ENCODE measurements around the gene CALML5.

The CALML5 gene

DNA sequence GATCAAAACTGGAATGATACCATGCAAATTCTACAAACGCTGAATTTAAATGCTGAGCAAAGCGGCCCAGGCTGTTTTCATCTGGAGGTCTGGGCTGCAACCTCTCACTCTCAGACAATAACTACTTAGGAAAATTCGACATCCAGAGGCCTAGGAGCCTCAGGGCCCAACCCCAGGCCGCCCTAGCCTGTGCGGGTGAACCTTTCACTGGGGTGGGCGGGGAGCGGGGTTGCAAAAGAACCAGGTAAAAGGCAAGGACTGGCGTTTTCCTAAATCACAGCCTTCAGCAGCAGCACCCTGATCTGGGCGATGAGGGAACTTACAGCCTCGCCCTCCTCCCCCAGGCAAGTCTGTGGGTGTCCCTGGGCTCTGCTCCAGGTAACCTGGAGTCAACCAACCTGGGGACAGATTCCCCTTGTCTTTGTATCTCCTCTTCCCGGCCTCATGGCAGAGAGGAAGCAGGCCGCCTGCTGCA, 33.4 kb downstream of the CALML5 start (continued):
- TF ChIP-seq ZNF658 (tag by site-specific recombination; IDR thresholded peaks at IDR 0.05) (no peak), ZNF157 (tag by site-specific recombination; IDR thresholded peaks at IDR 0.05) (no peak)

DNA sequence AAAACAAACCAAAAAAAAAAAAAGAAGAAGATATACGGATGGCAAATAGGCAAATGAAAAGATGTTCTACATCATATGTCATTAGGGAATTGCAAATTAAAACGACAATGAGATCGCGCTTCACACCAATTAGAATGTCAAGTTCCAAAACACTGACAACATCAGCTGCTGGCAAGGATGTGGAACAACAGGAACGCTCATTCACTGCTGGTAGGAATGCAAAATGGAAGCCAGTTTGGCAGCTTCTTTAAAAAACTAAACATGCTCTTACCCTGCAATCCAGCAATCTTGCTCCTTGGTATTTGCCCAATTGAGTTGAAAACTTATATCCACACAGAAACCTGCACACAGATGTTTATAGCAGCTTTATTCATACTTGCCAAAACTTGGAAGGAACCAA, 34.8 kb downstream of the CALML5 start:
- Histone ChIP-seq H3K27ac (ENCODE audit: extremely low read depth, low read depth, low read length) (no peak overlapping the region), H3K36me3 (ENCODE audit: control insufficient read depth in 2 of 2, insufficient read depth in 1 of 2, low read length in 2 of 2) (peaks cover 7 to 22% of the 10 kb centered on the region in 2 experiments; a peak in 2 of 3 replicates), H3K4me3 (ENCODE audit: low read depth, low read length) (no peak overlapping the region), H3K9me3 (ENCODE audit: control insufficient read depth, insufficient read depth, low read depth, low read length) (no peaks in the 10 kb centered on the region), H3K4me1 (ENCODE audit: control insufficient read depth, insufficient read depth, low read length) (no peaks in the 10 kb centered on the region)
- TF ChIP-seq ZNF416 (tag by site-specific recombination; IDR thresholded peaks at IDR 0.05) (no peak), ZNF311 (tag by site-specific recombination; IDR thresholded peaks at IDR 0.05; ENCODE audit: borderline replicate concordance) (no peak), ZSCAN23 (tag by site-specific recombination; IDR thresholded peaks at IDR 0.05) (no peak), ZNF23 (tag by site-specific recombination; IDR thresholded peaks at IDR 0.05; ENCODE audit: borderline replicate concordance) (no peak), ZNF394 (tag by site-specific recombination; IDR thresholded peaks at IDR 0.05; ENCODE audit: borderline replicate concordance) (no peak), ZNF366 (tag by site-specific recombination; conservative IDR thresholded peaks at IDR 0.05) (no peak), ZSCAN30 (tag by site-specific recombination; IDR thresholded peaks at IDR 0.05) (no peak), ZNF2 (tag by site-specific recombination; IDR thresholded peaks at IDR 0.05) (no peak), OSR2 (tag by site-specific recombination; IDR thresholded peaks at IDR 0.05) (no peak), ZBTB48 (tag by site-specific recombination; IDR thresholded peaks at IDR 0.05) (no peak), SETDB1 (IDR thresholded peaks at IDR 0.05; ENCODE audit: insufficient read length, low read length) (no peak), ZNF174 (tag by site-specific recombination; IDR thresholded peaks at IDR 0.05) (no peak), KLF9 (tag by site-specific recombination; IDR thresholded peaks at IDR 0.05; ENCODE audit: low read depth) (no peak), ZNF837 (tag by site-specific recombination; IDR thresholded peaks at IDR 0.05) (no peak), ZNF555 (tag by site-specific recombination; conservative IDR thresholded peaks at IDR 0.05) (no peak), KLF10 (tag by site-specific recombination; IDR thresholded peaks at IDR 0.05) (no peak)
- TF ChIP-seq, protein P1, sequence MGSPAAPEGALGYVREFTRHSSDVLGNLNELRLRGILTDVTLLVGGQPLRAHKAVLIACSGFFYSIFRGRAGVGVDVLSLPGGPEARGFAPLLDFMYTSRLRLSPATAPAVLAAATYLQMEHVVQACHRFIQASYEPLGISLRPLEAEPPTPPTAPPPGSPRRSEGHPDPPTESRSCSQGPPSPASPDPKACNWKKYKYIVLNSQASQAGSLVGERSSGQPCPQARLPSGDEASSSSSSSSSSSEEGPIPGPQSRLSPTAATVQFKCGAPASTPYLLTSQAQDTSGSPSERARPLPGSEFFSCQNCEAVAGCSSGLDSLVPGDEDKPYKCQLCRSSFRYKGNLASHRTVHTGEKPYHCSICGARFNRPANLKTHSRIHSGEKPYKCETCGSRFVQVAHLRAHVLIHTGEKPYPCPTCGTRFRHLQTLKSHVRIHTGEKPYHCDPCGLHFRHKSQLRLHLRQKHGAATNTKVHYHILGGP (tag by site-specific recombination; IDR thresholded peaks at IDR 0.05) = no peak
- TF ChIP-seq, protein P2, sequence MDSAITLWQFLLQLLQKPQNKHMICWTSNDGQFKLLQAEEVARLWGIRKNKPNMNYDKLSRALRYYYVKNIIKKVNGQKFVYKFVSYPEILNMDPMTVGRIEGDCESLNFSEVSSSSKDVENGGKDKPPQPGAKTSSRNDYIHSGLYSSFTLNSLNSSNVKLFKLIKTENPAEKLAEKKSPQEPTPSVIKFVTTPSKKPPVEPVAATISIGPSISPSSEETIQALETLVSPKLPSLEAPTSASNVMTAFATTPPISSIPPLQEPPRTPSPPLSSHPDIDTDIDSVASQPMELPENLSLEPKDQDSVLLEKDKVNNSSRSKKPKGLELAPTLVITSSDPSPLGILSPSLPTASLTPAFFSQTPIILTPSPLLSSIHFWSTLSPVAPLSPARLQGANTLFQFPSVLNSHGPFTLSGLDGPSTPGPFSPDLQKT (IDR thresholded peaks at IDR 0.05; ENCODE audit: borderline replicate concordance, low read depth, low read length) = no peak
- TF ChIP-seq, protein P3, sequence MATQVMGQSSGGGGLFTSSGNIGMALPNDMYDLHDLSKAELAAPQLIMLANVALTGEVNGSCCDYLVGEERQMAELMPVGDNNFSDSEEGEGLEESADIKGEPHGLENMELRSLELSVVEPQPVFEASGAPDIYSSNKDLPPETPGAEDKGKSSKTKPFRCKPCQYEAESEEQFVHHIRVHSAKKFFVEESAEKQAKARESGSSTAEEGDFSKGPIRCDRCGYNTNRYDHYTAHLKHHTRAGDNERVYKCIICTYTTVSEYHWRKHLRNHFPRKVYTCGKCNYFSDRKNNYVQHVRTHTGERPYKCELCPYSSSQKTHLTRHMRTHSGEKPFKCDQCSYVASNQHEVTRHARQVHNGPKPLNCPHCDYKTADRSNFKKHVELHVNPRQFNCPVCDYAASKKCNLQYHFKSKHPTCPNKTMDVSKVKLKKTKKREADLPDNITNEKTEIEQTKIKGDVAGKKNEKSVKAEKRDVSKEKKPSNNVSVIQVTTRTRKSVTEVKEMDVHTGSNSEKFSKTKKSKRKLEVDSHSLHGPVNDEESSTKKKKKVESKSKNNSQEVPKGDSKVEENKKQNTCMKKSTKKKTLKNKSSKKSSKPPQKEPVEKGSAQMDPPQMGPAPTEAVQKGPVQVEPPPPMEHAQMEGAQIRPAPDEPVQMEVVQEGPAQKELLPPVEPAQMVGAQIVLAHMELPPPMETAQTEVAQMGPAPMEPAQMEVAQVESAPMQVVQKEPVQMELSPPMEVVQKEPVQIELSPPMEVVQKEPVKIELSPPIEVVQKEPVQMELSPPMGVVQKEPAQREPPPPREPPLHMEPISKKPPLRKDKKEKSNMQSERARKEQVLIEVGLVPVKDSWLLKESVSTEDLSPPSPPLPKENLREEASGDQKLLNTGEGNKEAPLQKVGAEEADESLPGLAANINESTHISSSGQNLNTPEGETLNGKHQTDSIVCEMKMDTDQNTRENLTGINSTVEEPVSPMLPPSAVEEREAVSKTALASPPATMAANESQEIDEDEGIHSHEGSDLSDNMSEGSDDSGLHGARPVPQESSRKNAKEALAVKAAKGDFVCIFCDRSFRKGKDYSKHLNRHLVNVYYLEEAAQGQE (tag by site-specific recombination; IDR thresholded peaks at IDR 0.05) = no peak
- ChIA-PET CTCF (interaction anchor here (0.7 to 2.6 kb wide), 3 partner anchors 30 to 162 kb away, joined by 4 to 7 read pairs (median 4); no protein-coding TSS in a partner anchor), POLR2A (interaction anchor here (0.7 kb wide), 1 partner anchor 158 kb away, joined by 4 read pairs; no protein-coding TSS in a partner anchor)
